GM23248 (cell line): ENCODE measurements around the gene R3HDM2.

Experiments used
- EZH2 ChIP-seq: fragments of 200-600 bp; sonication (generic); IDR thresholded peaks from 2 replicates; pipeline ENCODE4 v1.6.1; 2018; ENCODE audit warnings: antibody characterized with exemption, mild to moderate bottlenecking; ENCODE audit not compliant: insufficient read depth, poor library complexity, severe bottlenecking
- EZH2phosphoT487 ChIP-seq: fragments of 200-600 bp; sonication (generic); IDR thresholded peaks from 2 replicates; pipeline ENCODE4 v1.6.1; 2018; ENCODE audit warnings: antibody characterized with exemption, moderate library complexity, mild to moderate bottlenecking, low read depth; ENCODE audit not compliant: insufficient read depth

DNA sequence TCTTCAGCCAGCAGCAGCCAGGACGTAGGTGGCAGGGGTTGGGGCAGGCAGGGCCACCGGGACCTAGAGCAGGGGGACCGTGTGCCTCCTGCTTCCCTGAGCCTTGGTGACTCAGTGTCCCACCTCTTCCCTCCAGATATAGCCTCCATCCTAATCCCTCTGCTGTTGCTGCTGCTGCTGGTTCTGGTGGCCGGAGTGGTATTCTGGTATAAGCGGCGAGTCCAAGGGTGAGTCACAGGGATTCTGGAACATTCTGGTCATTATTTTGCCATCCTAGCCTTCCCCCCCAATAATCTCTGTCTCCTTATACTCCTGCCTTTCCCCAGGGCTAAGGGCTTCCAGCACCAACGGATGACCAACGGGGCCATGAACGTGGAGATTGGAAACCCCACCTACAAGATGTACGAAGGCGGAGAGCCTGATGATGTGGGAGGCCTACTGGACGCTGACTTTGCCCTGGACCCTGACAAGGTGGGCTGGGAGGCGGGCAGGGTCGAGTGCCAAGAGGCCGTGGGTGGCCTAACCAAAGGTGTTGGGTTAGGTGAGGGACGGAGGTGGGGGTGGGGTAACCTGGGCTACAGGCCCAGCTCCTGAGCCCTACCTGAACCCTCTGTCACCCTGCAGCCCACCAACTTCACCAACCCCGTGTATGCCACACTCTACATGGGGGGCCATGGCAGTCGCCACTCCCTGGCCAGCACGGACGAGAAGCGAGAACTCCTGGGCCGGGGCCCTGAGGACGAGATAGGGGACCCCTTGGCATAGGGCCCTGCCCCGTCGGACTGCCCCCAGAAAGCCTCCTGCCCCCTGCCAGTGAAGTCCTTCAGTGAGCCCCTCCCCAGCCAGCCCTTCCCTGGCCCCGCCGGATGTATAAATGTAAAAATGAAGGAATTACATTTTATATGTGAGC lies 218.8 kb downstream of the R3HDM2 start:
- no peak for TF ChIP-seq EZH2
- TF ChIP-seq EZH2phosphoT487, result no peak
